Stimulated activated CD8-positive, alpha-beta memory T cell treated with anti-CD3 and anti-CD28 coated beads, Interleukin-7, amount 100 ng/mL, for 24 hours (primary cell): Measurements from ENCODE around the gene KRT17.

ENCODE experiments used
- DNase-seq: peaks from one replicate; pipeline ENCODE4 v3.0.0-alpha.2; 2020; ENCODE audit warnings: low read depth

Gene KRT17

GRCh38 chr17:41624208-41625101, at the start of gene KRT17:
KRT17 (minus strand) TSS chr17:41624575; CDS start chr17:41624509, 66 bp downstream.
- DNase-seq = no peak

- DNase-seq = no peak
Observed at GRCh38 chr17:41672153-41672552, 47.8 kb upstream of the KRT17 start.

DNA sequence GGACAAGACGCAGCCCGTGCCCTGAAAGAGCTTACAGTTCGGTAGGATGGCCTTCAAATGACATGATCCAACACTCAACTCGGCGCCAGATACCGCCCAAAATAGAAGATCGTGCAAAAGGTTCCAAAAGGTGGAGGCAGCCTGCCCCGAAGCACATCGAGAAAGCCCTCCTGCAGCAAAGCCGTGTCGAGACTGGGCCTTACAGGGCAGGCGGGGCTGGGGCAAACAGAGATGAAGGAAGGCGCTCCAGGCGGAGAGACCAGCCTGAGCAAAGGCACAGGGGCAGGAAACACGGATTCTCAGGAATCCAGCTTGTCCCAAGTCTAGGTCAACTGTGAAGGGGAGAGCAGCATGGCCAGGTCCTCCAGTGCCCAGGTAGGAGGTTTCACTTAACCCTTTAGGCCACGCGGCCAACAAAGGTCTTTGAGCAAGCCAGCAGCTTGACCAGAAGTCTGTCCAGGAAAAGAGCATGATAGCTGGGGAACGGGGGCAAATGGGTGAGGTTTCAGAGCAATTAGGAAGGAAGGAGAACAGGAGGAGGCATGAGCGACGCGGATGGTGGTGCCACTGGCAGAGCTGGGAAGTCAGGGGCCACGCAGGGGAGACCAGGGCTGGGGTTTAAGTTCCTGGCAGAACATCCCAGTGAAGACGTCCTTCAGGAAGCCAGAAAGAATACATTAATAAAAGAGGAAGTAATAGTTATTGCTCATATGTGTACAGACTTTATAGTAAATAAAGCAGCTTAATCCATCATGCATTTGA, 43.1 kb upstream of the KRT17 start:
- DNase-seq = no peak

DNA sequence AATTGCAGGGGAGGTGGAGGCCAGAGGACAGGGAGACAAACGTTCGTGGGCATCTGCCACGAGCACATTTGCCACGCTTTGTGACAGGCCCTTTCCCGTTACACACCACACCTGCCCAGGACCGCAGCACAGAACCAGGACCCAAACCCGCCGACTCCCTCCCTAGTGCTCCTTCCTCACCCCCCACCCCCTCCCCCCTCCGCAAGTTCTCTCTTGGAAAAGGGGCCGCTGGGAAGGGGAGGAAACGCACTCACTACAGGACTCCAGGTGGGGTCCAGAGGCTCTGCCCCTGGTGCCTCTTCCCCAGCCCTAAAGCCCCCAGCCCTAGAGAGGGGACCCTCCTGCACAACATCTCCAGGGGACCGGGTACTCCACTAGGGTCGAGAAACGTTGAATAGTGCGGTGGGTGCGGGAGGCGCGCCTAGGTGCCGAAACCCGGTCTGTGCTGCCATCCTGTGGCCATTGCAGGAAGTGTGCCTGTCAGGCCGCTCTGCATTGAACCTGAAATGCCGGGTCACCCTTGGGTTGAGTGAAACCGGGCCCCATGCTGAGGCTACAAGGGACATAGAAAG, 42.4 kb upstream of the KRT17 start:
- DNase-seq = peak; percentile 77

- peak; percentile 41 for DNase-seq
Observed at GRCh38 chr17:41666237-41666641, 41.9 kb upstream of the KRT17 start.

- DNase-seq = peak; percentile 81
Observed at GRCh38 chr17:41665566-41666236, 41.3 kb upstream of the KRT17 start.

DNA sequence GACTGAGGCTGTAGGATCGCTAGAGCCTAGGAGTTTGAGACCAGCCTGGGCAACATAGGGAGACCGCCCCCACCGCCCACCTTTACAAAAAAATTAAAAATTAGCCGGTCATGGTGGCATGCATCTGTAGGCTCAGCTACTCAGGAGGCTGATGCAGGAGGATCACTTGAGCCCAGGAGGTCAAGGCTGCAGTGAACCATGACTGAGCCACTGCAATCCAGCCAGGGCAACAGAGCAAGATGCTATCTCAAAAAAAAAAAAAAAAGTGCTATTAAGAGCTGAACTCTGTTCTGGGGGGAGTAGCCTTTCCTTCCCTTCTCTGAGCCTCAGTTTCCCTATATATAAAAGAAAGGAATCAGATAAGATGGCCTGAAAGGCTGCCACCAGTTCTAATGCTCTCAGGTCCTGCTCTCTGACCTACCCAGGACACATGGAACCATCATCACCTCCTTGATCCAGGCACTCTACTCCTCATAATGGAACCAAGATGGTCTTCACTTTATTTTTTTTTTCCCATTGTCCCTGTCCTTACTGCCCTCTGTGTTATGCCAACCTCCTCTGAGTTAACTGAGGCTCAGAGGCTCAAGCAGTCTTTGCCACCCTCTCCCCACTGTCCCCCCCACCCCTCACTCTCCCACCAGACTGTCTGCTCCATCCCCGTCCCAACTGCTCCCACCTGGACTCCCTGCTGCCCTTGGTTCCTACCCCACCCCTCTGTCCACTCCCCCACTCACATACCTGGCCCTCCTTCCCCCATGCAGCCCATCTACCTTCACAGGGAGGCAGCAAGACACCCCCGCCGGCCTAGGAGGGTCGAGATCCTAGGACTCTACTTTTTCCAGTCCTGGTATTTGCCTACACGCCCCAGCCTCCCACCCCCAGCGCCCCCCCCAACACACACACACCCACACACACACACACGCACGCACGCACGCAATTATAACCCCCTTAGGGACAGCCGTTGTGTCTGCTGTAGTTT, 40.5 kb upstream of the KRT17 start:
- no peak for DNase-seq

GRCh38 chr17:41664172-41664457, 39.7 kb upstream of the KRT17 start:
- no peak for DNase-seq

GRCh38 chr17:41663451-41664171, 39.2 kb upstream of the KRT17 start:
- DNase-seq = no peak

DNA sequence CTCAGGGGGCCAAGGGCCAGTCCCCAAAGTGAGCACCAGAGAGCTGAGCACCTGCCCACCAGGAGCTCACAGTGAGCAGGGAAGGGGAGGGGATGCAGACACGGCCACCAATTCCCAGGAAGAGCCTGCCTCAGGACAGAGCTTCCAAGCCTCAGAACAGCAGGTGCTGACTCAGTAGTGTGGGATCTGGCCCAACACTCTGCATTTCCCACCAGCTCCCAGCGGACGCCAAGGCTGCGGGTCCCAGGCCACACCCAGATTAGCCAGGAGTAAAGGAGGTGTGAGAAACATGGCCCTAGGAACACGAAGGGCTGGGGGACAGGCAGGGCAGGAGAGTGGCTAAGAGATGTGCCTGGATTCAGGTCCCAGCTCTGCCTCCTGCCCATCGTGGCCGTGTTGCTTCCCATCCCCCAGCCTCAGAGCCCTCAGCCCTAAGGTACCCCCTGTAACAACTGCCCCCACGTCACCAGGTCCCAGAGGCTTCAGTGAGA, 35.9 kb upstream of the KRT17 start:
- no peak for DNase-seq

- no peak for DNase-seq
Observed at GRCh38 chr17:41659427-41660212, 35.2 kb upstream of the KRT17 start.

DNA sequence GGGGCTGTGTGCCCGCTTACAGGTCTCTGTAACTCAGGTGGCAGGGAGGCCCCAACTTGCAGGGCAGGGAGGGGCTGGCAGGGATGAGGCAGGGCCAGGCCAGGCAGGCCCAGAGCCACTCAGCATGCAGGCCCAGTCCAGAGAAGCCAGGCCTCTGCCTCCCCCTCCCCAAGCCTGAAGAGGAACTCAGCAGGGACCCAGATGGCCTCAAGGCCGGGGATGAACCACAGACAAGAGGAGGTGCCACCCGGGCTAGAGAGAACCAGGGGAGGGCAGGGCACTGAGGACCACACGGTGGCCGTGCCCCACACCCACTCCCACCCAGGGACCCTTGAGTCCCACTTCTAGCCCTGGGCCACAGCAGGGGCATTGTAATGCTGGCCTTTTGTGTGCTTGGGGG, 34.5 kb upstream of the KRT17 start:
- DNase-seq = no peak

- DNase-seq = no peak
Observed at GRCh38 chr17:41657936-41658335, 33.6 kb upstream of the KRT17 start.

GRCh38 chr17:41657176-41657754, 32.9 kb upstream of the KRT17 start:
- no peak for DNase-seq

DNA sequence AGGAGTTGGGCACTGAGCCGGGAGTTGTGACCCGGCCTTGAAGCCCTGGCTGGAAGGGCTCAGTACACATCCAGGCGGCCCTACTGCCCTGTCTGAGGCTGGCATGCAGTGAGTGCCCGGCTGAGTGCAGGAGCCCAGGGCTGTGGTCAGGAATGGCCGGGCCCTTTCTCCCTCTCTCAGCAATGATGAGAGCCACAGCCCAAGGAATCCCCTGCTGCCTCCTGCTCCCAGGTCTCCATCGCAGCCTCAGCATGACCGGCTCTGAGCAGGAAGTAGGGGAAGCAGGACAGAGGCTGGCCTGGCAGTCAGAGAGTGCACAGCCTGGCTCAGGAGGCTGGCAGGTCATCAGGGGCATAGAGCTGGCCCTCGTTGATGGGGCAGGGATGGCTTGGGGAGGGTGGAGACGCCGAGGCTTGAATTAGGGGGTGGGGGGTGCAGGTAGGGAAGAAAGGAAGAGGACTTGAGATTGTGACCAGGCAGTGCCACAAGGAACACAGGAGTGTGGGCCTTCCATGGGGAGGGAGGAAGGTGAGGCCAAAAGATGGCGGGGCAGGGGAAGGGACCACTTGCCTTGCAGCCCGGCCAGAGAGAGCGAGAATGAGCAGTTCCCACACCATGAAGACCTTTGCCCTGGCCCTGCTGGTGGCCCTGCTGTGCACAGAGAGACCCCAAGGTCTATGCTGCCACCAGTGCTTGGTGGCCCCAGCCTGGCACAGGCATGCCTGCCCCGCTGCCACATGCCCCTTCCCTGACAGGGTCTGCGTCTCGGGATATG, 32.1 kb upstream of the KRT17 start:
- DNase-seq = no peak

GRCh38 chr17:41655611-41656111, 31.3 kb upstream of the KRT17 start:
- DNase-seq = no peak

GRCh38 chr17:41654678-41655607, 30.6 kb upstream of the KRT17 start:
- no peak for DNase-seq
